Measurements from ENCODE around the gene CCDC149. TPM values are rescaled to one million over a fixed set of nuclear protein-coding genes. Genes with fewer than 3 reads are reported as not detected.

Gene CCDC149
- total and polyA plus RNA-seq, 2 of the 13 experiments (the other 11 are each of a cell fraction or from before 2014, with no cell fraction given) = 0.44 to 0.95 TPM

DNA sequence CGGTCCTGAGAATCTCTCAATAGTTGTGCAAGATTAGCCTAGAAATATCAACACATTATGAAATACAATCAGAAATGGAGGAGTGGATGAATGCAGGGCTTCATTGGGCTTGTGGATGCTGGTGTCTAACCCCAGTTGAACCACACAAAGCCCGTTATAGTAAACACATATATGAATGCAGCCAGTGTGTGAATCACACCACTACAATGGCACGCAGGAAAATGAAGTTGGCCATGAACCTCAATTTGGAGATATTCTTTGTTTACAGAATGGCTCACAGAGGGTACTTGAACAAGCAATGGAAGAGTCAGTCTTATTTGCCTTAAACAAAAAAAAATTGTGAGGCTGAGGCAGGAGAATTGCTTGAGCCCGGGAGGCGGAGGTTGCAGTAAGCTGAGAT is 59.7 kb downstream of the CCDC149 start:
- POLR2A ChIA-PET = no interaction called here
- CTCF ChIA-PET (ENCODE audit: low intra/inter-chr PET ratio, low total read pairs) = no interaction called here

More for the DNA sequence above, 59.7 kb downstream of the CCDC149 start:
- Histone ChIP-seq H3K27ac (ENCODE audit: extremely low read length, insufficient read depth, low read length) (no peak overlapping the region), H3K4me2 (ENCODE audit: low read depth, low read length) (no peak overlapping the region), H4K20me1 (ENCODE audit: insufficient read depth, low read length) (no peaks in the 10 kb centered on the region), H3K4me3 (replicated peaks in 1 of 3; ENCODE audit: insufficient read depth in 1 of 3, low read depth in 2 of 3, low read length in 3 of 3) (no peak overlapping the region), H3K4me1 (ENCODE audit: insufficient read depth, low read length) (no peaks in the 10 kb centered on the region), H3K36me3 (replicated peaks in 1 of 2; ENCODE audit: control insufficient read depth in 1 of 2, insufficient read depth in 2 of 2, low read length in 2 of 2) (no peaks in the 10 kb centered on the region), H3K79me2 (ENCODE audit: insufficient read depth, low read length) (no peaks in the 10 kb centered on the region), H3K9ac (ENCODE audit: insufficient read depth, low read depth, low read length) (no peak overlapping the region), H2AFZ (ENCODE audit: low read length) (no peak overlapping the region), H3K27me3 (ENCODE audit: control insufficient read depth in 1 of 2, insufficient read depth in 2 of 2, low read length in 2 of 2) (no peaks in the 10 kb centered on the region; a peak in 1 of 5 replicates), H3K9me3 (ENCODE audit: low read length) (no peaks in the 10 kb centered on the region)
- TF ChIP-seq REPIN1 (CRISPR knock-in tag; IDR thresholded peaks at IDR 0.05; ENCODE audit: borderline replicate concordance, low read depth) = no peak
- TF ChIP-seq, protein P1, sequence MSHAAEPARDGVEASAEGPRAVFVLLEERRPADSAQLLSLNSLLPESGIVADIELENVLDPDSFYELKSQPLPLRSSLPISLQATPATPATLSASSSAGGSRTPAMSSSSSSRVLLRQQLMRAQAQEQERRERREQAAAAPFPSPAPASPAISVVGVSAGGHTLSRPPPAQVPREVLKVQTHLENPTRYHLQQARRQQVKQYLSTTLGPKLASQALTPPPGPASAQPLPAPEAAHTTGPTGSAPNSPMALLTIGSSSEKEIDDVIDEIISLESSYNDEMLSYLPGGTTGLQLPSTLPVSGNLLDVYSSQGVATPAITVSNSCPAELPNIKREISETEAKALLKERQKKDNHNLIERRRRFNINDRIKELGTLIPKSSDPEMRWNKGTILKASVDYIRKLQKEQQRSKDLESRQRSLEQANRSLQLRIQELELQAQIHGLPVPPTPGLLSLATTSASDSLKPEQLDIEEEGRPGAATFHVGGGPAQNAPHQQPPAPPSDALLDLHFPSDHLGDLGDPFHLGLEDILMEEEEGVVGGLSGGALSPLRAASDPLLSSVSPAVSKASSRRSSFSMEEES (CRISPR knock-in tag; IDR thresholded peaks at IDR 0.05) = no peak
- 0 out of 2 replicates have a peak, but pooled peaks have one; percentile 36 for TF ChIP-seq CEBPB (IDR thresholded peaks at IDR 0.05; ENCODE audit: borderline replicate concordance, low read depth, low read length)
- TF ChIP-seq SOX5 (CRISPR knock-in tag; IDR thresholded peaks at IDR 0.05; ENCODE audit: borderline replicate concordance) = peak; percentile 58; the same call in 1 of the 2 replicates
- no peak for TF ChIP-seq ZSCAN12 (CRISPR knock-in tag; IDR thresholded peaks at IDR 0.05)
- TF ChIP-seq, protein P2, sequence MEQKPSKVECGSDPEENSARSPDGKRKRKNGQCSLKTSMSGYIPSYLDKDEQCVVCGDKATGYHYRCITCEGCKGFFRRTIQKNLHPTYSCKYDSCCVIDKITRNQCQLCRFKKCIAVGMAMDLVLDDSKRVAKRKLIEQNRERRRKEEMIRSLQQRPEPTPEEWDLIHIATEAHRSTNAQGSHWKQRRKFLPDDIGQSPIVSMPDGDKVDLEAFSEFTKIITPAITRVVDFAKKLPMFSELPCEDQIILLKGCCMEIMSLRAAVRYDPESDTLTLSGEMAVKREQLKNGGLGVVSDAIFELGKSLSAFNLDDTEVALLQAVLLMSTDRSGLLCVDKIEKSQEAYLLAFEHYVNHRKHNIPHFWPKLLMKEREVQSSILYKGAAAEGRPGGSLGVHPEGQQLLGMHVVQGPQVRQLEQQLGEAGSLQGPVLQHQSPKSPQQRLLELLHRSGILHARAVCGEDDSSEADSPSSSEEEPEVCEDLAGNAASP (CRISPR knock-in tag; IDR thresholded peaks at IDR 0.05; ENCODE audit: borderline replicate concordance) = peak; percentile 71; the same call in 1 of the 2 replicates
- 0 out of 2 replicates have a peak, but pooled peaks have one; percentile 16 for TF ChIP-seq SOX13 (IDR thresholded peaks at IDR 0.05)
- TF ChIP-seq SOX13 (CRISPR knock-in tag; conservative IDR thresholded peaks at IDR 0.05 in 1 of 2, IDR thresholded peaks at IDR 0.05 in 1 of 2) = peak in 1 of 2 experiments; percentile 77; a peak in 2 of 4 replicates
- 0 out of 2 replicates have a peak, but pooled peaks have one; percentile 32 for TF ChIP-seq RARA (CRISPR knock-in tag; IDR thresholded peaks at IDR 0.05)
- intact Hi-C loops (cut with micrococcal nuclease; ENCODE audit: unreplicated experiment) = no loop called here
- FAIRE-seq = no peak
- 3% methylated on average over 5 of the region's 5 CpGs for WGBS (ENCODE audit: low lambda C conversion rate)
- in situ Hi-C loops (cut with HindIII; ENCODE audit: extremely low pct_ligation_motif_present, low pct_unique_long_range_greater_than_20kb) = no loop called here
- peak; percentile 47 for DNase-seq (ENCODE audit: low spot score)
- ATAC-seq = peak; percentile 43; the same call in 2 of the 3 replicates
- BruUV-seq (replicated peaks) = no TSS peak

Data from HepG2 (cell line).